NCI-H2196 treated with DMSO at 0.1 percent for 48 hours (cell line): Measurements from ENCODE around the gene DOCK11.

Experiments
- DNase-seq: peaks from one replicate; lab custom pipeline; 2025; ENCODE audit not compliant: unreplicated experiment; lab: John Stamatoyannopoulos, UW

Gene DOCK11

DNA sequence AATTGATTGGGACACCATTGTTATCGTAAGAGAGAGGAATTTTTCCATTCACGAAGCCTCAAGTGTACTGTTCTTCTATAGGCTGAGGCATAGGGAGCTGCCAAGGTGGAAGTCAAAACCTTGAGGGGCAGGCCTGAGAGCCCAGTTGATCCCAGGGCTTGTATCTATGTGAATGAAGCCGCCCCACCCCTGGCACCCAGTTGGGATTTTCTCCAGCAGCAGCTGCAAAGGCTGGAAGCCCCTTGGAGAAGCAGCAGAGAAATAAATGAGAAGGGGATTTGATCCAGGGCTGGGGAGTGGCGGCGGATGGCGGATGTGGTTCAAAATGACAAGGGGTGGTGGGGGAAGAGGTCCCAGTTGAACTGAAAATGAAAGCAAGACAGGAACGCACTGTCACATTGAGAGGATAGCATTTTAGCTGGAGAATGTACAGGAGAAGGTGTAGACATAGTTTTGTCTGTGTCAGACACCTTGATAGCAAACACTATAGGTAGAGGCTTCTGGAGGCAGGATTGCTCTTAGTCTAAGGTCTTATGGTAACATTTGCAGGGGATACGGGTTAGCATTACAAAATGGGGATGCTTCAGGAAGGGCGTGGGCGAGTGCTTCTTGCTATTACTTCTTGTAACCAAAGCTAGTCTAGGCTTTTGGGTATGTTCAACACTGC lies 32.6 kb downstream of the DOCK11 start:
- DNase-seq, result no peak

DNA sequence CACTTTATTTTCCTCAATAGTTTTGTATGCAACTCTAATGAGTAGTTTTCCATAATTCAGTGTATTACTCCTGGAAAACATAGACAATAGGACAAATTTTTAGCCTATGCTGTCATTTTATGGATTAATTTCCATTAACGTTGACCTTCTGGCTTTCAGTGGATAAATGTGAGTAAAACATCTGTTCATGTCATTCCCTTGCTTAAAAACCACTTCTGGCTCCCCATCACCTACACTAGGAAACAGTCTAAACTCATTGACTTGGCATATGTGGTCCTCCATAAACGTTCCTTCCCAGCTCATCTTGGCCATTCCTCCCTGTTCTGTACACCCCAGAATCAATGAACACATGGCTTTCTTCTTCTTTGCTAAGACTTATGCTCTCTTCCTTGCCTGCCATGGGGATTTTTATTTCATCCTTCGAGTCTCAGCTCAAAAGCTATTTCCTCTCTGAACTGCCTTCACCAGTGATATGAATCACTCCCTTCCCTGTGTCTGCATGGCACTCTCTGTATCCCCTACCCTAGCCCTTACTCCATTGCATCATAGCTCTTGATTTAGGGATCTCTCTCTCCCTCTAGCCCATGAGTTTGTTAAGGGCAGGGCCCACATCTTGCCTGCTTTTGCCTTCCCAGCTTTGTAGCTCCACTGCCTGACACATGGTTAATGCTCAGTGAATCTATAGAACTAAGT lies 34.8 kb downstream of the DOCK11 start:
- DNase-seq, result no peak

DNA sequence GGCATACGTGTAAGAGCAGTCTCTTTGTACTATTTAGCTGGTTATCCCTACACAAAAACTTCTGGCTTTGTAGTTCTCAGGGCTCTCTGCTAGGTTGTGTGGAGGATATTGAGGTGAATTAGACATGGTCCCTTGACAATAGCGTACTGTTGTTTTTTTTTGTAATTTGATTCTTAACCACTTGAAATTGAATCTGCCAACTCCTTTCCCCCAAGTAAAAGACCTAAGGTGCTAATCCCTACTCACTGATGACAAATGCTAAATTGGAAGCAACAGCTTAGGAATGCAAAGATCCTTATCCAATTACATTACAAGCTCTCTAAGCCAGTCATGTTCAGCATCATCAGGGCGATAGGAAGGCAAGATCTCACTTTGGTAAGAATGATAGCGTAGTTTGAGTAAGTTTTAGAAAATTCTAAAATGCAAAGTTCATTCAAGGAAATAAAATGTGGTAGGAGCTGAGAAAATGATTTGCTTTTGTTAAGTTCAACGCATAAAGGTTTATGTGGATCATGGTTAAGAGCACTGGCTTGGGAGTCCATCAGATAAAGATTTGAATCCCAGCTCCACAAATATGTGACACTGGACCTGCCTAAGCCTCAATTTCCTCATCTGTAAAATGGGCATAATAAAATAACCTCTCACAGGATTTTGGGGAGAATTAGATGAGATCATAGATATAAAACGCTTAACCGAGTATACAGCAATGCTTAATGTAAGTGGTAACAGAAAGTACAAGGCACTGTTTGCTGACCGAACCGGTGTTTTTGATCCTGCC lies 39.3 kb downstream of the DOCK11 start:
- DNase-seq, result no peak

DNA sequence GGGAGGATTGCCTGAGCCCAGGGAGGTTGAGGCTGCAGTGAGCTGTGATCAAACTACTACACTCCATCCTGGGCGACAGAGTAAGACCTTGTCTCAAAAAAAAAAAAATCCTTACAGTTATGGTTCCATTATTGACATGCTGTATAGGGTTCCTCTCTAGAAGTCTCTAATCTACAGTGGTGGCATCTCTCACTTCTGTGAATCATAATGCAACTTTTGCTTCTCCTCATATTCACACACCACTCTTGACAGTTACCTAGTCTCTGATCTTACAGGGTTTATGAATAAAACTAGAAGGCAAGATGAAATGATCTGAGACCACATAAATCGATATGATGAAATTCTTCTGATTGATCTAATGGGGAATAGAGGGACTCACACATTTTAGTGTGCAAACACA lies 40.6 kb downstream of the DOCK11 start:
- DNase-seq, result no peak

DNA sequence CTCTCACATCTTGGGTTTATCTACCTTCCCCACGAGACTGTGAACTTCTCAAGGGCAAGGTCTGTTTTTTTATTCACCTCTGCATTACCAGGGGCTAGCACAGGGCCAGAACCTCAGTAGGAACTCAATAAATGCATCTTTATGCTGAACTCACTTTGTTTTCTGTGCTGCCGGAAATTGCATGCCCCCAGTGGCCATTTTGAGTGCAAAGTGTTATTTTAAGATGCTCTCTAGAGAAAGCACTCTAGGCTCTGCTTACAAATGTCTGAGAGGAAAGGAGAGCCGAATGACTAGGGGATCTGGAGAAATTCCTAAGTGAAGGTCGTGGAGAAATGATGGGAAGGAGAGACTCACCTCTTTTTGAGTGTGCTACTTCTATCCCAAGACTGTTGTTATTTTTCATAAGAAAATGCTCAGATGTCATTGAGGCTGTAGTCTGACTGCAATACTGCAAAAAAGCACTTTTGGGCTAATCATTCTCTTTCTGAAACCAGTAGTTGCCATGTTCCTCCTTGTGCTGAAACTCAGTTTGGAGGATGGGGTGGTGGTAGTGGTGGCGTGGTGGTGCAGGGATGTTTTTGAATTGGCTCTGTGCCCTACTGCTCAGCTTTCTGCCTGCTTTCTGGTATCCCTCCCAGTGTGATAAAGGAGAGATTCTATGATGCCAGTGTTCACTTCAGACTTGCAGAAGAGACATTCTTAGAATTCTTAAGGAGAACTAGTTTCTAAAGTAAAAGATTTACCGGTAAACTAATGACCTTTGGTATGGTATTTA lies 41.3 kb downstream of the DOCK11 start:
- DNase-seq, result no peak

DNA sequence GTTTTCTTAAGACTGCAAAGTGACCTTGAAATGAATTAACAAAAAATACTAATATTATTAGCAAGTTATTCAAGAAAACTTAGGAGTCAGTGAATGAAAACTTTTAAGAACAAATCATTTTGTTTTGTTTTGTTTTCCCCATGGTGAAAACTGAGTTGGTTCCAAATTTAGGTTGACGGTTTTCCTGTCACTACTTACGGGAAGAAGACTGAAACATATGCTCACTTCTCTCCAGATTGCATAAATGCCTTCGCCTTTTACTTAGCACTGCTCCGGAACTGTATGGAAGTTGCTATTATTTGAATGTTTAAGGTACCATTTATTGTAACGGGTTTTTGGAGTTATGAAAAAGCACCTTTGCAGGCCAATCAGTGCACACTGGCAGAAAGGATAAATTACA lies 42.8 kb downstream of the DOCK11 start:
- DNase-seq, result no peak

DNA sequence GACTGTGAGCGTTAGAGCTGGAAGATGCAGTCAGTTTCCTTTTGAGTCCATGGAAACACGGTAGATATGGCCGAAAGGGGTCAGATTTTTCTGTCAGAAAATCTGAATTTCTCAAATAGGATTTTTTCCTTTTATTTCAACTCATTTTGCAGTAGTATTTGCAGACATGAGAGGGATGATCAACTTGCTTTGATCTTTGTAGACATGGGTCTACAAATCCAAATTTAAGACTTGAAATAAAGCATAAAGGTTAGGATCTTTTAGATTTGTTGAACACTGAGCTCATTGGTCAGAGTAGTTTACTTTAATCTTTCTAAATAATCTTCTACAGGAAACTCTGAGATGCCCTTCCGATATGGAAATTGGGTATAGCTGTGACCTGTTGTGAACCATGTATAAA lies 44.7 kb downstream of the DOCK11 start:
- DNase-seq, result no peak

DNA sequence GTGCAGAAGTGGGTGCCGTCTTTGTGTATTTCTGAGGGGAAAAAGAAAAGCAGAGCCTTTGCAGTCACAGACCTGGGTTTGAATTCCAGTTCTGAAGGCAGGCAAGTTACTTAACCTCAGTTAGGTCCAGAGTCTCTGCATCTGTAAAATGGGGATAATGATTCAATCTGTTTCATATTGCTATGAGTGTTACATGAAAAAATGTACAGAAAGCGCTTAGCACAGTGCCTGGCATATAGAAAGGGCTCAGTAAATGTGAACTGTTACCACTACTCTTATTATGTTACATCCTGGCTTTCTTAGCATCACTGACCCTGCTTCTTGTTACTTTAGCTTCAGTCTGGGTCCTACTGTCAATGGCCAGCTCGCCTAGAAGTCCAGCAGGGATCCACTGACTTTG lies 45.9 kb downstream of the DOCK11 start:
- DNase-seq, result no peak

DNA sequence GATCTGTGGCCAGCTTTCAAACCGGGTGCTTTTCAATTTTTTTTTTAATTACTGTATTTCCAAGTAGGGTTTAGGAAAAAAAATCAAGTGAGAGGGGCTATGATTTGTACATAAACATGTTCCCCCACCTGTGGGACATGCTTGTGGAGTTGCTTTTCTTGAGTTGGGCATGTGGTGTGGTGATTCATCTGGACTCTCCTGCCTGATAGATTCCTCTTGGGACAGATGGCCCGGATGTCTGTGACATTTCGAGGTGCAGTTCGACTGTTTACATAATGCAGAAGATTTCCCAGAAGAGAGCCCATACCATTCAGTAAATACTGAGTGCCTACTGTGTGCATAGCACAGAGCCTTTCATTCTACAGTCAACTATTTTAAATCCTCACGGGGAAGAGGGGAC lies 49.9 kb downstream of the DOCK11 start:
- no peak for DNase-seq

DNA sequence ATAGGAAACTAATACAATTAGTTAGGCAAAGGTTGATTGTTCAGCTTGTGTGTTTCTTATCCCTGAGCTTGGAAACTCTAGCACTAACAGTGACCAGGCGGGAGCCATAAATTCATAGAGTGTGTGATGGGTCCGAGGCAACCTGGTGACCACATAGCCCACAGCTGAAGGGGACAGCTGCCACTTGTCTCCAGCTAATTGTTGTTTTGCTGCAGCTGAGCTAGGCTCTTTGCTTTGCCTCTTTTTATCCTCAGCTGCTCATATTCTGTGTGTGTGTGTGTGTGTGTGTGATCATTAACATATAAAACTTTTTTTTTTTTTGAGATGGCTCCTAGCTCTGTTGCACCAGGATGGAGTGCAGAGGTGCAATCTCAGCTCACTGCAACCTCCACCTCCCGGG lies 53.2 kb downstream of the DOCK11 start:
- no peak for DNase-seq

DNA sequence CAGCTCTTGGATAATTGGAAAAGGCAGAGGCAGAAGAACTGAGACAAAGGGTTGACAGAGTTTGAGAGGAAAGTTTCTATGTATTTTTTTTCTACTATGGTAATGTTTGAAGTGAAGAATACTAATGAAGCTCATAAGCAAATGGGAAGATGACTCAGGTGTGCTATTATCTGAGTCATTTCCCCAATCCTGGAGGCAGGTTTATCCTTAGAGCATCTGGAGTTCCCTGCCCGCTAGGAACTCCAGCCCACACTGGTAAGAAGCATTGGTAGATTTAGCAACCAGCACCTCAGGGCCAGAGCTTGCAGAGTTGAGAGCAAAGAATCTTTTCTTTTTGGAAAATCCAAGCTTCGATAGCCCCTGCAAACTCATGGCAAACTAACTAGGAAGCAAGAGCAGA lies 55.2 kb downstream of the DOCK11 start:
- no peak for DNase-seq

DNA sequence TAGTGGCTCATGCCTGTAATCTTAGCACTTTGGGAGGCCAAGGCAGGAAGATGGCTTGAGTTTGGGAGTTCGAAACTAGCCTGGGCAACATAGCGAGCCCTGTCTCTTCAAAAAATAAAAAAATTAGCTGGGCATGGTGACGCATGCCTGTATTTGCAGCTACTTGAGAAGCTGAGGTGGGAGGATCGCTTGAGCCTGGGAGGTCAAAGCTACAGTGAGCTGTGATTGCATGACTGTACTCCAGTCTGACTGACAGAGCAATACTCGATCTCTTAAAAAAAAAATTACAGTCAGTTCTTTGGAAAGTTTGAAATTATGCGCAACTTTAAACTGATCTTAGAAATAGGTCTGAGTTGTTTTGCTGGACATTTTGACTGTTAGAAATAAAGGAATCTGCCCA lies 55.8 kb downstream of the DOCK11 start:
- DNase-seq, result no peak

DNA sequence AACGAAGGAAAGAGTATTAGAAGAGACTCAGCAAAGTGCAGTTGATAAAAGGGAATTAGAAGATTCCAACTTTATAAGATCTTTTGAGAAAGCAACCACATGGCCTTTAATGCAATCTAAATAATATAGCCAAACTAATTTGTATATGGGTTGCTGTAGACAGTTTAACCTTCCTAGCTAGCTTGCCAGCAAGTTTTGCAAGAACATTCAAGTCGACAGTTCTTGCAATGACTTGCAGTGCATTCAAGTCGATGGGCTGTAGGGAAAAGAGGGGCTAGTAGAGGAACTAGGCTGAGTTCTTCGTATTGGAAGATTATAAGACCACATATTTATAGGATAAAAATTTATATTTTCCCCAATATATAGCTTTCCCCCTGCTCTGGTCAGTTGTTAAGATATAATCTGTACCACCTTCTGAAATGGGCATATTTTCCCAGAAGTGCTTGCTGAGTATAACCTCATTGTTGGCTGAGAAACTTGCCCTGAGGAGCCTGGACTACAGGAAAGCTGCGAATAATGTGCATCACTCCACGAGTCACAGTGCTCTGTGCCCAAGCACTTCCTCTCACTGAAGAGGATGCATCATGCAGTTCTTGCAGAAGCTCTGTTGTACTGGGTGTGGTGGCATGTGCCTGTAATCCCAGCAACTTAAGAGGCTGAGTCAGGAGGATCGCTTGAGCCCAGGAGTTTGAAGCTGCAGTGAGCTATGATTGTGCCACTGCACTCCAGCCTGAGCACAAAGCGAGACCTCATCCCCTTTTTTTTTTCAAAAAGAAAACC lies 56.7 kb downstream of the DOCK11 start:
- no peak for DNase-seq

DNA sequence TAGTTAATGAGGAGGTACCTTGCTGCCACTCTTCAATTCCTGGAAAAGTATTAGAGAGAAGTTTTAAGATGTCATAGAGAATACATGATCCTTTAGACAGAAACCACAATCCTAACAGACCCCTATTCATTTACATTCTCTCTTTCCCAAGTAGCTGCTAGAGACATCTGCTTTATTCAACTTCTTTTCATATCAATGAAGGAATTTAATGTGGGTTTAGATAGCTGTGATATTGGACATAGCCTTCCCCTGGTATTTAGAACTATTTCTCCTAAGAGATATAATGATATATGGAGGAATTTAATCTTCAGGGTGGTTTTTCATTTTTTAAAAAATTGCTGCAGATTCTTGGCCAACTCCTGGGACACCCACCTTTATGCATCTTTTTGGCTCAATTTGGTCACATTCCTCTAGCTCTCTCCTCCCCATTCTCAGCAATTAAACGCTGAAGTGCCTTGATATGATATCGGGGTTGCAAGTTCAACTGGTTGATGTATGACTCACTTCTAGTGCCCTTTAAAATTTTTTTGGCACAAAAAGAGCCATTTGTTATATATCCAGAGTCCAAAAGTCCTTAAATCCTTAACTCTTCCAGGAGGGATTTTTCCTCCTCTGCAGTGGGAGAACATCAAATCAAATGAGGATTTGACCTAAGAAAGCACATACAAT lies 57.6 kb downstream of the DOCK11 start:
- no peak for DNase-seq

DNA sequence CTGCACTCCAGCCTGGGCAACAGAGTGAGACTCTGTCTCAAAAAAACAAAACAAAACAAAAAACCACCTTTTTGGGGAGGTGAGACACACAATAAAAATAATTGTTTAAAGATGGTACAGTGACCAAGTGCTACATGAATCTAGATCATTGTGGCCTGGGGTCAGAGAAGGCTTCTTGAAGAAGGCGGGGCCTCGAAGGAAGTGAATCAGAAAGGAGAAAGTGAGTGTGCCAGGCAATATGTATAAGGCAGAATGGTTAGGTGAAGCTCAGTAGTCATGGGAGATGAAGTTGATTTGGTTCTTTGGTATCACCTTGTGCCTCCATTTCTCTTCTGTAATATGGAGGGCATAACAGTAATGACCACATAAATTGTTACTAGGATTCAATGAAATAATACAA lies 58.9 kb downstream of the DOCK11 start:
- no peak for DNase-seq

DNA sequence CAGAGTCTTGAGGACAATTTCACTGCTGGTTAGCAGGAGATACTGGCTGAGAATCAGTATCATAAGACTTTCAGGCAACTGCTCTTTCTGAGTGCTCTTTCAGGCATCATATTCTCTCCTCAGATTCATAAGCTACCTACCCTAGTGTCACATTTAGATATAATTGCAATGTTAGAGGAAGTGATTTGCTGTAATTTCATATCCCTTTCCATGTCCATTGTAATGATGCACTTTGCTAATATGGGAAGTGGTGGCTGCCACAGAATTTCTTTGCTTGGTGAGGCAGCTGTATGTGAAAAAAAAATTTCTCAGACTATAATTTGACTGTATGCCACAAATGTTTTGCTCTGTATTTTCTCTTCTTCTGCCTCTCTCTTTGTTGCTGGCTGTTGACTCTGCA lies 63.3 kb downstream of the DOCK11 start:
- DNase-seq, result no peak

DNA sequence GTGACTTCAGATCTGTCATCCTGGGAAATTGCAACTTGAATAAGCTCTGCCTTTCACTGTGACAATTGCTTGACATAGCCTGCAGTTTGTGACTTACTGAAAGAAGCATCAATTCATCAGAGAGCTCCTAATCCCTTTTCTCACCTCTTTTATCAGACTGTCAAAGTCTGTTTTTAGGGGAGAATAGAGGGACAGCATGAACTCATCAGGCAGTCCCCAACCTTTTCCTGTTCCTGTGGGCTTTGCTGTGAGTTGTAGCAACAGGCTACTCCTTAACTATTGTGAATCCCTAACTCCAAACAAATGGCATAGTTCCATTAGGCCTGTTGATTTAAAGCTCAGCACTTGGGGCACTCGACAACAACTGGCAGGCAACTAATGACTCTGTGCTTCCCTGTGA lies 64.9 kb downstream of the DOCK11 start:
- no peak for DNase-seq

DNA sequence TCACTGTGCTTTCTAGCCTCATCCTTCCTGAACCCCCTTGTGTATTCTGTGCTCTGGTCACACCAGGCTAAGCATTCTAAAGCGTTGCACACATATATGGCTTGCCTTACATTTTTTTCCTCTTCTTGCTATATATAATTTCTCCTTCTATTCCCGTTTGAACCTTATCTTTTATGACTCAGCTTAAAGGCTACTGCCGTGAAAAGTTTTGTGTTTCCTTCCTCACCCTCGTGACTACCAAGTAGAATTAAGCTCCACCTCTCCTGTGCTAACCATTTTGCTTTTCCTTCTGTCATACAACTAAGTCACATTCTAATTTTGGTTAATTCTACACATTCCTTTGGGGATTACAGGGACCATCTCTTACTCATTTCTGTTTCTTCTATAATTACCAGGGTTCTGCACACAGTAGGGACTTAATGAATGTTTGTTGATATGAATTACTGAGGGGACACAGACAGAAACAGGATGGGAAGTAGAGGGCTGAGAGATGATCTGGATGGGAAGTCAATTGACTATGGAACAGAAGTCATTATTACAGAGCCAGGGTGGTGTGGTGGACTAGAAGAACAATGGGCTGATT lies 67.1 kb downstream of the DOCK11 start:
- no peak for DNase-seq

DNA sequence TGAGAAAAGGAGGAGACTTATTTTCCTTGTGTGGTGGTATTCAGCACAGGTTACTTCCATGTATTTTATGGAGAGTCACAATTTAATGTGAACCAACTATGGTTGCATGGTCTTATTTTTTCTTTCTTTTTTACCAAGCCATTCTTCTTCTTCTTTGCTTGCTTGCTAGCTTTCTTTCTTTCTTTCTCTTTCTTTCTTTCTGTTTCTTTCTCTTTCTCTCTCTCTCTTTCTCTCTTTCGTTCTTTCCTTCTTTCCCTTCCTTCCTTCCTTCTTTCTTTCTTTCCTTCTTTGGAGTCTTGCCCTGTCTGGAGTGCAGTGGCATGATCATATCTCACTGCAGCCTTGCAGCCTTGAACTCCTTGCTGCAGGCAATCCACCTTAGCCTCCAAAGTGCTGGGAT lies 68.9 kb downstream of the DOCK11 start:
- DNase-seq, result no peak

DNA sequence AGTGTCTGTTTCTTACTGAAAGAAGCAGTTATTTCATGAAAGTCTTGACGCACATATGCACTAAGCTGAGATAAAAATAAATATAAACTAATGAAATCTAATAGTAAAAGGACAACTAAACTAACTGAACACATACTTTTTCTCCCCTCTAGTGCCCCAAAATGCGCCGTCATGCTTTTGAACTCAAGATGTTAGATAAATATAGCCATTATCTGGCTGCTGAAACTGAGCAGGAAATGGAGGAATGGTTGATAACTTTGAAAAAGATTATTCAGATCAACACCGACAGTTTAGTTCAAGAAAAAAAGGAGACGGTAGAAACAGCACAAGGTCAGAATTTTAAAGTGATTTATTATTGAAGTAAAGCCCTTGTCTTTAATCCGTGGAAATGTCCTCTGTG lies 70.2 kb downstream of the DOCK11 start:
- DNase-seq, result no peak
